Temporal lobe (tissue), 2 donors: ENCODE measurements around the gene FBXO24. TPM values are rescaled to one million over a fixed set of nuclear protein-coding genes. Genes with fewer than 3 reads are reported as not detected.

Source experiments
- small RNA-seq: library from RNA; depleted of rRNA; stranded (forward); fragments of <200 nt; gene quantifications from one replicate; pipeline ENCODE3, GENCODE V24; 2014; ENCODE audit warnings: low replicate concordance
- total RNA-seq: library from RNA; depleted of rRNA; stranded (reverse); fragments of >200 nt; gene quantifications from one replicate; pipeline ENCODE4 v1.2.3, GENCODE V29; 2014

FBXO24 gene
- total RNA-seq, 1 donor from 2014 or later = not detected

Small RNAs within 50 kb of the gene (small RNA-seq; reads per million reads assigned to genes)
- gene SAP25 = not detected

Other genes starting within 250 kb of the FBXO24 start
- 8.1 TPM for gene PILRB, start 228.2 kb upstream of the FBXO24 start, total RNA-seq
- 1.2 TPM for gene PILRA, start 212.8 kb upstream of the FBXO24 start, total RNA-seq
- 1.5 TPM for gene ZCWPW1, start 157.6 kb upstream of the FBXO24 start, total RNA-seq
- gene MEPCE, start 156.5 kb upstream of the FBXO24 start, total RNA-seq = 16.7 TPM
- 5.9 TPM for gene PPP1R35, start 149.8 kb upstream of the FBXO24 start, total RNA-seq
- 0.25 TPM for gene SPACDR, start 122.1 kb upstream of the FBXO24 start, total RNA-seq
- 8.4 TPM for gene TSC22D4, start 107.1 kb upstream of the FBXO24 start, total RNA-seq
- gene NYAP1, start 102.4 kb upstream of the FBXO24 start, total RNA-seq = 29.7 TPM
- gene AGFG2, start 47.1 kb upstream of the FBXO24 start, total RNA-seq = 2.0 TPM
- gene SAP25, start 12.4 kb upstream of the FBXO24 start, total RNA-seq = 0.25 TPM
- 4.9 TPM for gene LRCH4, start 199 bp upstream of the FBXO24 start, total RNA-seq
- gene PCOLCE, start 16.0 kb downstream of the FBXO24 start, total RNA-seq = 6.9 TPM
- gene MOSPD3, start 26.2 kb downstream of the FBXO24 start, total RNA-seq = 13.0 TPM
- 3.9 TPM for gene TFR2, start 55.2 kb downstream of the FBXO24 start, total RNA-seq
- 99.6 TPM for gene ACTL6B, start 70.1 kb downstream of the FBXO24 start, total RNA-seq
- gene GNB2, start 87.4 kb downstream of the FBXO24 start, total RNA-seq = 66.6 TPM
- 17.0 TPM for gene GIGYF1, start 107.9 kb downstream of the FBXO24 start, total RNA-seq
- gene POP7, start 119.8 kb downstream of the FBXO24 start, total RNA-seq = 37.6 TPM
- not detected for gene EPO, start 134.1 kb downstream of the FBXO24 start, total RNA-seq
- not detected for gene ZAN, start 147.3 kb downstream of the FBXO24 start, total RNA-seq
- 10.3 TPM for gene EPHB4, start 241.2 kb downstream of the FBXO24 start, total RNA-seq